Stimulated activated CD8-positive, alpha-beta memory T cell treated with anti-CD3 and anti-CD28 coated beads, Interleukin-12 subunit alpha, Interleukin-12 subunit beta, amount 100 ng/mL, for 1 hour (primary cell): ENCODE results near the gene PARP11.
A peak's percentile ranks its signal among the peaks of the same experiment; 100 is the strongest.

ENCODE experiments used
- DNase-seq: peaks from one replicate; pipeline ENCODE4 v3.0.0-alpha.2; 2020; ENCODE audit warnings: low read depth

Gene PARP11, protein sequence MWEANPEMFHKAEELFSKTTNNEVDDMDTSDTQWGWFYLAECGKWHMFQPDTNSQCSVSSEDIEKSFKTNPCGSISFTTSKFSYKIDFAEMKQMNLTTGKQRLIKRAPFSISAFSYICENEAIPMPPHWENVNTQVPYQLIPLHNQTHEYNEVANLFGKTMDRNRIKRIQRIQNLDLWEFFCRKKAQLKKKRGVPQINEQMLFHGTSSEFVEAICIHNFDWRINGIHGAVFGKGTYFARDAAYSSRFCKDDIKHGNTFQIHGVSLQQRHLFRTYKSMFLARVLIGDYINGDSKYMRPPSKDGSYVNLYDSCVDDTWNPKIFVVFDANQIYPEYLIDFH

DNA sequence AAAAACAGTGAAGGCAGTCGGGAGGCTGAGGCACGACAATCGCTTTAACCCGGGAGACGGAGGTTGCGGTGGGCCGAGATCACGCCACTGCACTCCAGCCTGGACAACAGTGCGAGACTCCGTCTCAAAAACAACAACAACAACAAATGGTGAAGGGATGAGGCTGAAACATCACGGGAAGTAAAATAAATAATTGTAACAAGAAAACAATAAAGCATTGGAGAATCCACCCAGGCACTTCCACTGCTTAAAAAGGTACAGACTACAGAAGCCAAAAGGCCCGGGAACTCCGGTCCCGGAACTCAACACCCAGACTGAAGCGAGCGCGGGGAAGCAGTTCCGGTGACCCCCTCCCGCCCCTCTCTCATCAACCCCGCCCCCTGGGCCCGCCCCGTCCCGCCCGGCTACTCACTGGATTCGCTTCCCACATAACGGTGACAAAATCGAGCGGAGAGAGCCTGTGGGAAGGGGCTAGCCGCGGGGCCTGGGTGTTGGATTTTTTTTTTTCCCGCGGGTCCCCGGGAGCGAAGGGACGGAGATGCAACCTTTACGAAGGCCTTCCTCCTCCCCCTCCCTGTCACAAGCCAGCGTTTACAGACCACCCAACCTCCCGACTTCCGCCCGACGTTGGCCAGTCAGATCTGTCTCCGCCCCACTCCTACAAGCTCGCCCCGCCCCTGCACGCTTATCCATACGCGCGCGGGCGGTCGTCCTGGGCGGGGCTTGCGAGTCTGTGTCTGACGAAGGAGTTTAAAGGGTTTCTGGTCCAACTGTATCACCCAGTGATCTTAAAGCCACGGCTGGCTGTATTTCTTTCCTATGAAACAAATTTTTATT lies at the start of gene PARP11:
TSS of gene PARP11 (minus strand) at position 600 of the 837 bp plus-strand sequence. CDS start at position 430, 170 bp downstream.
- DNase-seq = peak; percentile 98

DNA sequence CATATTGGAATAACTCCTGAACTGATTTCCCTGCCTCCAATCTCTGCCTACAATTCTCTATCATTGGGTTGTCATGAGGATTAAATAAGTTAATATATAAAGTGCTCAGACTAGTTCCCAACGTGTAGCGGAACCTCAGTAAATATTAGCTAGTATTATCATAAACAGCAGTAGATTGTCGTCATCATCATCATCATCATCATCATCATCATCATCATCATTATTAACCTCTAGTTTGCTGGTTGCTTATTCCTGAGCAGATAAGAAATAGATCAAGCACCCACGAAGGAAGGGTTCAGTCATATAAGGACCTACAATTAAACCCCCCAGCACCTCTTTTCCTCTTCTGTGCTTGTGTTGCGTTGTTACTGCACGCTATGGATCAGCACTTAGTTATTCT lies 48.8 kb upstream of the PARP11 start:
- no peak for DNase-seq

DNA sequence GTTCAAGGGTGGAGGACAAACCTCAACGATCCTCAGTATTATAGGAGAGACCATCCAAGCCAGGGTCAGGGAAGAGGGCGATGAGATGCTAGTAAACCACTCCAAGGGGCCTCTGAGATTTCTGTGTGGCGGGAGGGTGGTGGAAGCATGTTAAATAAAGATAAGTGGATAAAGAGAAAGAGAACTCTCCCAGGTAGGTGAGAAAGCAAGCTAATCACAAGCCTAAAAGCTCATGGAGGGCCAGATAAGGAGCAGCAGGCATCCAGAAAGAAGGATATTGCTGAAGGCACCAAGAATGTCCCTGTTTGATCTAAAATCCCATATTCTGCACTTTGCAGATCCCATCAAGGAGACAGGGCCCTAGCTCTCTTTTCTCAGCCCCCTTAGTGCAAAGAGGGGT lies 48.3 kb upstream of the PARP11 start:
- no peak for DNase-seq

DNA sequence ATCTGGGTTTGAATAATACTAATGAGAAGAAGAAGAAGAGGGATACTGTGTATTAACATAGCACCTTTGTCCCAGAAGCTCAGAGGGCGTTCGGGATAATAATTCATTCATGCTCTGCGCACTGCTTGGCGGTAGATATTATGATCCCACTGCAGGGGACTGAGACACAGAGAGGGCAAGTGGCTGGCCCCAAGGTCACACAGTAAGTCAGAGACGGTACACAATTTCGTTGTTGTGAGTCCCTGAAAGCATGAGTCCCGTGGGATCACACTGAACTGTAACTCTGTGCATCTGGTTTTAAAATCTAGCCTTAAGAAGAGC lies 47.9 kb upstream of the PARP11 start:
- DNase-seq = no peak

DNA sequence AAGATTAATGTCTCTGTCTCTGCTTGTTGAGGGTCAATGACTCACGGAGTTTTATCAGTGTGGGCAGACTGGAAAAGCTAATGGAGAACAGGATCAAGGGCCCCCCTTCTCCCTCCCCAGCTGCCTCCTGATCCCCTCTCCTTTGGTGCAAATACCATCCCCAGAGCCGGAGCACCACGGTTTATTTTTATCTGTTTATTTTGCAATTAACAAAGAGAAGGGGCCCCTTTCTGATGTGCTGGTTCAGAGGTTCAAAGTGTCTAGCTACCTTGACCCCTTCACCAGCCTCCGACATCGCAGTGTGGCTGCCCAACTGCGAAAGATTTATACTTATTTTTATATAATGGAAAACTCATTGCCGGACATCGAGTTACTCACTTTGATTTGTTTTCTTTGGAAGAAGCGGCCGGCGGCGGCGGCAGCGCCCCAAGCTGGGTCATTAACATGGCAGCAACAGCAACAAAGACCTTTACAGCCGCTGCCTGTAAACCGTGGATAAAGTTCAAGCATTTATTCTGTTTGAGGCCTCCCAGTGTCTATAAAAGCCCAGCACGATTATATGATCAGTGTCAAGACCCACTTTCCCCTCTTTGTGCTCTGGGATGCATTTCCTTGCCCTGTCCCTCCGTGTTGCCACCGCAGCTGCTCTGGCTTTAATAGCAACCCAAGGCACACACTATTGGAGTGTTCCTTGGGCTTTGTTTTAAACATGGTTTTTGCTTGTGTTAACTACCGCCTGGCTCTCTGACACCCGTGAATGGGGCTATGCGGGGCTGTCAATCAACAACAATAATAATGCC lies 47.4 kb upstream of the PARP11 start:
- DNase-seq = no peak

DNA sequence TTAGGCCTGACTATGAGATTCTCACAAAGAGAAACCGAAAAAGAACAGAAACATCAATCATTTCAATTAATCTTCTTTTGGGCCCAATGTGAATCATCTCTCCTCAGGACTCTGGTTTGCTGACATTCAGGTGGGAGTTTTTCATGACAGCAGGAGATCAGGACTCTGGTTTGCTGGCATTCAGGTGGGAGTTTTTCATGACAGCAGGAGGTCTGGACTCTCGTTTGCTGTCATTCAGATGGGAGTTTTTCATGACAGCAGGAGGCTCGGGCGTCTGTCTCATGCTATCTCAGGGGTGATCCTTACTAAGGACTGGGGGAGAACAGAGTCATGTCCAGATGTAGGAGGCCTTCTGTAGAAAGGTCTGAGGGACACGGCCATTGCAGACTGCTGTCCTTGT lies 40.1 kb upstream of the PARP11 start:
- no peak for DNase-seq

DNA sequence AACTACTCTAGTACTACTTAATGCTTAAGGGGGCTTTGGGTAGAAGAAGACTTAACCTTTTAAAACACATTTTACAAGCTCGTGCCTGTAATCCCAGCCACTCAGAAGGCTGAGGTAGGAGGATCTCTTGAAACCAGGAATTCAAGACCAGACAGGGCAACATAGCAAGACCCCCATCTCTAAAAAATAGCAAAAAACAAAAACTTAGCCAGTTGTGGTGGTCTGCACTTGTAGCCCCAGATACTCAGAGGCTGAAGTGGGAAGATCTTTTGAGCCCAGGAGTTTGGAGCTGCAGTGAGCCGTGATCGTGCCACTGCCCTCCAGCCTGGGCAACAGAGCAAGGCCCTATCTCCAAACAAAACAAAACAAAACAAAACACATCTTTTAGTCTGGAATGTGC lies 39.7 kb upstream of the PARP11 start:
- DNase-seq = no peak

DNA sequence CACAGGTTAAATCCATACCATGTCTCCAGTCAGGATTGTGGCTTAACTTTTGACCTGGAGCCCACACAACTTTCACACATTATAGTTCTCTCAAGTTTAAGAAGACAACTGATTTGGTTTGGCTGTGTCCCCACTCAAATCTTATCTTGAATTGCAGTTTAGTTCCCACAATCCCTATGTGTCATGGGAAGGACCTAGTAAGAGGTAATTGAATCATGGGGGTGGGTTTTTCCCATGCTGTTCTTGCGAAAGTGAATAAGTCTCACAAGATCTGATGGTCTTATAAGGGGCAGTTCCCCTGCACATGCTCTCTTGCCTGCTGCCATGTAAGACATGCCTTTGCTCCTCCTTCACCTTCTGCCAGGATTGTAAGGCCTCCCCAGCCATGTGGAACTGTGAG lies 38.2 kb upstream of the PARP11 start:
- no peak for DNase-seq

DNA sequence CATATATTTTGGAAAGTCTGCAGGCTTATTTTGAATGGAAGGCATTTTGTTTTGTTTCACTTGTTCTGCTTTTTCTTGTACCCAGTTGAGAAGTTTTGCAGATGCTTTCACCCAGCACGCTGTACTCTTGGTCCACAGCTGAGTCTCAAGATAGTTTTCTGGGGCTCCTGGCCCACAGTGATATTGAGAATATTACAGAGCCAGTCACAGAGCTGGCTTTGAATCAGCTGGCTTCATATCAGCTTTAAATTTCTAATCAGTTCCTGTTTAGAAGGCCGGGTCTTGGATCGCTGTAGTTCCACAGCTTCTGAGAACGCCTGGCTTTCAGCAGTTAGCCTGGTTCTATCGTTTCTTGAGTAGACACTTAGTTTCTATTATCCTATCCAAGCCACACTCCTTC lies 32.5 kb upstream of the PARP11 start:
- no peak for DNase-seq

DNA sequence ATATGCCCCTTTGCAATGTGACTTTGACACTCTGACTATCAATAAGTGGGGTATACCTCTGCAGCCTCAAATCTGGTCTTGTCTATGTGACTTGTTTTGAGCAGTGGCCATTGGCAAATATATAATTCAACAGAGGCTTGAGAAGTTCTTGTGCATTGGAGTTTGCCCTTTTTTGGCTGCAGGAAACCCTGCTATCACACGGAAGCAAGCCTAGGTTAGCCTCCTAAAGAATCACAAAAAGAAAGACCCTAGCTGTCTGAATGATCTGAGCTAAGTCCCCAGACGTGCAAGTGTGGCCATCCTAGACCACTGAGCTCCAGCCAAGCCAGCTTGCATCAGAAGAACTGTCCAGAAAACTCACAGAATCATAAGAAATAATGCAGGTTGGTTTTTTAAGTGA lies 31.8 kb upstream of the PARP11 start:
- DNase-seq = no peak

DNA sequence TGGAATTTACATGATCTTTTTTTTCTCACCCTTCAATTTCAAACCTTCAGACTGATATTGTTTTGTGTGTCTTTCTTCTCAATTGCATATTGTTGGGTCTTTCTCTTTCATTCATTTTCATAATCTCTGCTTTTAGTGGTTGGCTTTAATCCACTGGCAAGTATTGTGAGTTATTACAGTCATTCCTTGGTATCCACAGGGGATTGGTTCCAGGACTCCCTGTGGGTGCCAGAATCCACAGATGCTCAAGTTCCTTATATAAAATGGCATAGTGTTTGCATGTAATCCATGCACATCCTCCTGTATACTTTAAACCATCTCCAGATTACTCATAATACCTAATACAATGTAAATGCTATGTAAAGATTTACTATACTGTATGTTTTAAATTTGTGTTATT lies 29.7 kb upstream of the PARP11 start:
- DNase-seq = no peak

DNA sequence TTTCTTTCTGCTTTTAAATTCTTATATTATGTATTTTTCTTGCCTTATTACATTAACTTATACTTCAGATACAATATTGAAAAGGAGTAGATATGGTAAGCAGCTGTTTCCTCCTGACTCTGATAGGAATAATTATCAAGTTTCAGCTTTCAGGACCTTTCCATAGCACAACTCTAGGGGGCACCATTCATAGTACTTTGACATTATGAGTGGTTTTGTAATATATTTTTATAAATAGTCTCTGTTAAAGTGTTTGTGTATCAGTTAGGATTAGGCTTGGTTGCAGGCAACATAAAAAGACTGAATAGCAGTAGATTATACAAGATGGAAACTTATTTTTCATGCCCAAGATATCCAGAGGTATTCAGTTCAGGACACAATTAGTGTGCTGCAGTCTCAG lies 27.9 kb upstream of the PARP11 start:
- DNase-seq = no peak

DNA sequence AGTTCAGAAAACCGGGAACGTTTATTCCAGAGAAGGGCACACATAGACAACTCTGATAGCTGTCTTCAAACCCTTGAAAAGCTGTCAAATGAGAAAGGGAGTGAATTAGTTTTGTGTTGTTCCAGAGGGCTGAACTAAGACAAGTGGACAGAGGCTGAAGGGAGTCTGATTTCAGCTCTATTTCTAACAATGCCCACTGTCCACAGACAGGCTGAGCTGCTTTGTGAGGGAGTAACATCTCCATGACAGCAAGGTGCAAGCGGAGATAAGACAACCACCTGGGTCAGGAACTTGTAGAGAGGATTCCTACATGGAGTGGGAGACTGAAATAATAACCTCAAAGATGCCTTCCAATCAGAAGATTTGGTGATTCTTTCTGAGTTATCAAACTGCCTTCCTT lies 25.6 kb upstream of the PARP11 start:
- no peak for DNase-seq

DNA sequence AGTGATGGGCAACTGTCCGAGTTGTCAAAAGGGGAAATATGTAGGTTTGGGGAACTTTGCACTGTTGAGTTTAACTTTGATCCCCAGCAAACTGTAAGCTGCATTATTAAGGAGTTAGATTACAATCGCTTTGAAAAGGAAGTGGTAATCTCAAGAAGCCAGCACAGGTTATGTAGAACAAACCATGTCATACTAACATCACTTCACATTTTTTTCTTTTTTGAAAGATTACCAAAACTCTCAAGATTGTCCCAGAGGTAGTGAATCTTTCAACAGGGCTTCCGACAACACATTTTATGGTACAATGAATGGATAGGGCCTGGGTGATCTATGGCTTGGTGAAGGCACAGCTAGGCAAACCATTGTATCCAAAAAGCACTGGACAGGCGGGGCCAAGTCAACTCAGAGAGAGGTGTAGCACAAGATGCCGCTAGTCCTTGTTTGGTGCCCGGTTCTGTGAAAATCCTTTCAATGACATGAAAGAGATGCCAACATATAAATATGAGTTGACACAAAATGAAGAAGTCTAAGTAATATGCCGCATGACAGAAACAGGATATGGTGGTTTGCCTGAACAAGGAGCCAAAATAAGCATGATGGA lies 24.3 kb upstream of the PARP11 start:
- no peak for DNase-seq

DNA sequence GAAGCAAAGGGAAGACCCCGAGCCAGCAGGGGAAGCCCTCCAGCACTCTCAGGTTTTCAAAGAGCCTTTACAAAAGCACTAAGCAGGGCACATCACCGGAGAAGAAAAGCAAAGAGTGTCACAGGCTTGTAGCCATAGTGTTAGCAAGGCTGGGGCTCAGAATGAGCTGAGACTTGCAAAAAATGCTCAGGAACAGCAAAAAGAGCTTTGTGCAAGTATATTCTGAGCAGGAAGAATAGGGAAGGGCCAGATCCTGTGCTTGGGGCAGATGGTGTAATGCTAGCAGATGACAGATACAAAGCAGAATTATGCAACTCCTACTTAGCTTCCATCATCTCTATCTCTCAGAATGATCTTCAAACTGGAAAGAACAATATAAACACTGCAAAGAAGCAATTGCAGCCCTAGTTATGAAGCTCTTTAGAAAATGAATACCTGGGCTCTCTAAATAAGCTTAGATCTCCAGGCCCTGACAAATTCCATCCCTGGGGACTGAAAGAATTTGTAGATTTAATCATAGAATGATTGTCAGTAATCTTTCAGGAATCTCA lies 23.7 kb upstream of the PARP11 start:
- DNase-seq = no peak

DNA sequence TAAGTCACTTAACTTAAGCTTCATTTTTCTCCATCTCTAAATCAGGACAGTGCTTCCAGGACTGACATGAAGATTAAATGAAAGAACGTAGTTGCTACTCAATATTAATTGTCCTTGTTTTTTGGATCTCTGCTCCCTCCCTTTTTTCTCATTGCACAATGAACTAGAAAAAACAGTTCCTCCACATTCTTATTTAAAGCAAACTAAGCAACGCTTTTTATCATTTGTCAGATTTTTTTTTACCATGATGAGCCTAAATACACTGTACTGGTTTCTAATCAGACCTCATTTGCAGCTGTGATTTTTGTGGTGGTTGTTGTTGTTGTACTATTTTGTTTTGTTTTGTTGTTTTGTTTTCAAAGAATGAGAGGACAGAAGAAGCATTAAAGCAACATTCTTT lies 23.2 kb upstream of the PARP11 start:
- DNase-seq = no peak

DNA sequence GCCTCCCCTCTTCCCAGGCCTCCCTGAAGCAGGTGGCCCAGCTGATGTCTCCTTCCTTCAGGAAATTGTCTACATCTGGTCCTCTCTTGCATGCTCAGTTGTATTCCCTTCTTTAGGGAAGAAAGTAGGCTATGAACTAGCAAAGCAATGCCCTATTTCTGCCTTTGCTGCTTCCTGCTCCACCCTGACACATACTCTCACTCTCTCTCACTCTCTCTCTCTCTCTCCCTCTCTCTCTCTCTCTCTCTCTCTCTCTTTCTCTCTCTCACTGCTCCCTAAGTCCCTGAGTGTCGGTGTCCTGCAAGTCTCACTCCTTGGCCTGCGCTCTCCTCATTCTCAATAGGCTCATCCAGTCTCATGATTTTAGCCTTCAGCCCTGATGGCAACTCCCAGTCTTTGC lies 19.4 kb upstream of the PARP11 start:
- DNase-seq = no peak

DNA sequence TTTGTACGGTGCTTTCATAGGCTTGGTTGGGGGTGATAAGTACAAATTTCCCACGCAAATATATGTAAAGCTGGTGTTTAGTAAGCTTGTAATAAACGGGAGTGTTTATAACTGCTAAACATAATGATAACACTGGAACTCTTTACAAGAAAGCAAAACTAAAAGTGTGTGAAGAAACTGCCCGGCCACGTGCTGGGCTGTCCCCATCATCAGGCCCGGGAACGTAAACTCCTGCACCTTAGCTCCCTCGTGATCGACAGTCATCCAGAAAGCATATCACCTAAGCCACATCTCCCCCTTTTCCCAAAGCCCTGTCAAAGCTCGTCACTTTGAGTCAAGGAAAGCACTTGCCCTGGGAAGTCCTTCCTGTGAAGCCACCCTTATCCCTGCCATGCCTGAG lies 18.0 kb upstream of the PARP11 start:
- DNase-seq = no peak

DNA sequence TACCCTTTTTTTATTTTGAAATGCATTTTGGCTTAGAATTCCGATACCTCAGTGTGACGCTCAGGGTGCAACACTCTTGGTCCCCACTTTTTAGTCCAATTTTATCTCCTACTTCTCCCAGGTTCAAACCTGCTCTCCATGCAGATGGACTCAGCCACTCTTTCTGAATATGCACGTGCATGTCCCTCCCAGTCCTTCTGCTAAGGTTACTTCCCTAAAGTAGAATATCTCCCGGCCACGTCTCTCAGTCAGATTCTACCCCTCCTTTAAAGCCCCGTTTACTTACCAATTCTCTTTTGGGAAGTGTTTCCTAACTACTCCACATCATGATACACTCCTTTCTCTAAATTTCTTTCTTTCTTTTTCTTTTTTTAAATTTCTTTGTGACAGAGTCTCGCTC lies 15.5 kb upstream of the PARP11 start:
- DNase-seq = no peak

DNA sequence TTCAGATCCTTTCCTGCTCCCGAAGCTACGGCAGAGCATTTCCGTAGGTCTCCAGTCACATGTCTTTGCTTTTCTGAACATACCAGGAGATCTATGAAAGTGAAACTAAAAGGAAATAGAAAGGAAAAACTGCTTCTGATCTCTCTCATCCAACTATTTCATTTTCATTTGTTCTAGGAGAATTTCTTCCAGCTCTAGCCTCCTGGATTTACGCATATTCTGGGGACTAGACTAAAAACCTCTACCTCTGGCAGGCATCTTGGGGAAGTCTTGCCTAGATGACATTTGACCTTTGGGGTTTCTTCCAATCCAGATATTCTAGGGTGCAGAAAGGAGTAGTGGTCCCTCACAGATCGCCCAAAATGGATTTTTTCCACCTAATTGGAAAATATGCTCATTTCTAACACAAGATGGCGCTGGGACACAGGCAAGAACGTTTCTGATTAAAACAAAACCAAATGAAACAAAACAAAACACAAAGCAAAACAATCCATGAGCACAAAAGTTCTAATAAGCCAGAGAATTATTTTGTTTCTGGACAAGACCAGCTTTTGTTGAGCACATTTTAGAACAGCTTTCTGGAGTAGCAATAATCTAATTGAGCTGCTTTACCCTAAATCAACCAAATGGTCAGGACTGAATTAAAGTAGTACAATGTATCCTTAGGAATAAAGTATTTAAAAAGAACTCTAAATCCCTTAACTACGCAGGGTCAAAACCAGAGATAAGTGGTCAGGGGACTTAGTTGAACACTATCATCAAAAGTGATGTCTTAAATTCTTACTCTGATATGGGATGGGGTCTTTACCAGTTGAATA lies 12.3 kb upstream of the PARP11 start:
- DNase-seq = no peak

DNA sequence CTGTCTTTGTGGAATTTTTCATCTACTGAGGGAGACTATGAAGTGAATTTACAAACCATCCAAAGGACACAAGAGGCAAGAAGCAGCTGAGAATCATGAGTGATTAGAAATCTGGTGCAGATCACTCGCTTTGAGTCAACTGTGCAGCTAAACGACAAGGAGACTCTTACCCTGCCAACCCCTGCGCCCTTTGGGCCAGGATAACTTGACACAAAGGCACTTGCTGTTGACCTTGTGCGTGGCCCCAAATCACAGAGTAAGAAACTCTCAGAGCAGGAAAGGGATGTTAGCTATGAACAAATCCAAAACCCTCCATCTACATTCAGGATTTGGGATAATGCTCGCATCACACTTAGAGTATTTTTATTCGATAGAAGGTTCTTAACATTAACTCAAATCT lies 11.5 kb upstream of the PARP11 start:
- no peak for DNase-seq
